ENCODE data around the gene RB1. TPM values are rescaled to one million over a fixed set of nuclear protein-coding genes. Genes with fewer than 3 reads are reported as not detected.

Gene RB1
- total RNA-seq, 4 donors from 2014 or later, result 18.2 to 79.2 (median 22.7) TPM

DNA sequence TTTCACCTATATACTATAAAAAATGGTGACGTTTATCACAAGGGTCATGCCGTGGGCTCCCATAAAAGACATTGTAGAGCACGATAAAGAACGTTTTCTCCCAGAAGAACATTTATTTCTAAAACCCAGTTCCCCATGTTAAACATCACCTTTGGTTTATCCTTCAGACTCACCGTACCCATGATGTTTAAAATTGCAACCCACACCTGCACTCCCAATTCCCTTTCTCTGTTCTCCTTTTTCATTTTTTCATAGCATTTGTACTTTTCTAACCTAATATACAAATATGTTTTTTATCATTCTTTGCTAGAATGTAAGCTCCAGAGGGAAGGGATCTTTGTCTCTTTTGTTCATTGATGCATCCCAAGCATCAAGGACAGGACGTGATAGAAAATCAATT, 227.3 kb downstream of the RB1 start:
- no peak for DNase-seq
- H3K27ac ChIP-seq, result no peak overlapping the region
- no peaks in the 10 kb centered on the region for H3K36me3 ChIP-seq
- no peaks in the 10 kb centered on the region for H3K9me3 ChIP-seq
- no peak for TF ChIP-seq POLR2A (IDR thresholded peaks at IDR 0.05)
- TF ChIP-seq, protein P1, sequence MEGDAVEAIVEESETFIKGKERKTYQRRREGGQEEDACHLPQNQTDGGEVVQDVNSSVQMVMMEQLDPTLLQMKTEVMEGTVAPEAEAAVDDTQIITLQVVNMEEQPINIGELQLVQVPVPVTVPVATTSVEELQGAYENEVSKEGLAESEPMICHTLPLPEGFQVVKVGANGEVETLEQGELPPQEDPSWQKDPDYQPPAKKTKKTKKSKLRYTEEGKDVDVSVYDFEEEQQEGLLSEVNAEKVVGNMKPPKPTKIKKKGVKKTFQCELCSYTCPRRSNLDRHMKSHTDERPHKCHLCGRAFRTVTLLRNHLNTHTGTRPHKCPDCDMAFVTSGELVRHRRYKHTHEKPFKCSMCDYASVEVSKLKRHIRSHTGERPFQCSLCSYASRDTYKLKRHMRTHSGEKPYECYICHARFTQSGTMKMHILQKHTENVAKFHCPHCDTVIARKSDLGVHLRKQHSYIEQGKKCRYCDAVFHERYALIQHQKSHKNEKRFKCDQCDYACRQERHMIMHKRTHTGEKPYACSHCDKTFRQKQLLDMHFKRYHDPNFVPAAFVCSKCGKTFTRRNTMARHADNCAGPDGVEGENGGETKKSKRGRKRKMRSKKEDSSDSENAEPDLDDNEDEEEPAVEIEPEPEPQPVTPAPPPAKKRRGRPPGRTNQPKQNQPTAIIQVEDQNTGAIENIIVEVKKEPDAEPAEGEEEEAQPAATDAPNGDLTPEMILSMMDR (IDR thresholded peaks at IDR 0.05), result no peak
- H3K4me1 ChIP-seq, result peaks cover 0 to 5% (median 0%) of the 10 kb centered on the region in 4 donors
- no peaks in the 10 kb centered on the region for H3K27me3 ChIP-seq
- H3K4me3 ChIP-seq, result no peak overlapping the region

Small RNAs within 50 kb of the gene (small RNA-seq; reads per million reads assigned to genes)
- 0 reads per million in 2 donors for gene RF00017

Other genes starting within 250 kb of the RB1 start
- 10 to 100 TPM; 23.6 to 68.5 (median 44.4) TPM for gene MED4, start 208.6 kb upstream of the RB1 start, total RNA-seq
- 100 to 1,000 TPM; 136 to 528 (median 417) TPM for gene ITM2B, start 70.5 kb upstream of the RB1 start, total RNA-seq
- gene LPAR6, start 109.4 kb downstream of the RB1 start, total RNA-seq, result 10 to 100 TPM in 1 of 4 donors, 1 to 10 TPM in 3; 2.8 to 19.0 (median 5.4) TPM
- gene RCBTB2, start 229.3 kb downstream of the RB1 start, total RNA-seq, result 1 to 10 TPM; 3.2 to 6.3 (median 5.2) TPM

Measured in Peyer's patch (tissue), 4 donors.